Pancreas (tissue), 10 donors: ENCODE results near the gene GAS2L1. TPM values are rescaled to one million over a fixed set of nuclear protein-coding genes. Genes with fewer than 3 reads are reported as not detected.

Source experiments
- ATAC-seq, 4 donors: fragments of 200-7000 bp; cut with Tn5 transposase; one replicate each; pipeline versions ENCODE4 v1.8.0 to v1.9.1; 2020; ENCODE audit warnings: mild to moderate bottlenecking in 4 of 4, moderate library complexity in 4 of 4
- DNase-seq, 6 donors: peaks; one replicate each; pipeline ENCODE4 v3.0.0-alpha.2; 2020
- FAIRE-seq: peaks from 2 replicates; lab custom pipeline; 2012; peaks lifted over from hg19 to GRCh38; lab: Jason Lieb, UNC
- H3K27ac ChIP-seq, 4 donors: fragments of 200-600 bp; sonication (generic); 1 replicate in 3 of 4; 2 replicates in 1 of 4; pipeline versions ENCODE4 v1.5.0 to v1.8.0; 2020
- H3K27me3 ChIP-seq, 4 donors: fragments of 200-600 bp; one replicate each; pipeline ENCODE4 v1.8.0; 2021
- H3K36me3 ChIP-seq, 3 donors: fragments of 200-600 bp; sonication (generic) in 1 of 3; one replicate each; pipeline versions ENCODE4 v1.5.0 to v1.8.0; 2020 to 2021
- H3K4me1 ChIP-seq, 3 donors: fragments of 200-600 bp; one replicate each; pipeline ENCODE4 v1.8.0; 2021
- H3K4me3 ChIP-seq, 4 donors: fragments of 200-600 bp; sonication (generic) in 2 of 4; one replicate each; pipeline versions ENCODE4 v1.5.0 to v1.8.0; 2020 to 2021
- H3K9me3 ChIP-seq, 4 donors: fragments of 200-600 bp; one replicate each; pipeline ENCODE4 v1.8.0; 2021
- CTCF ChIP-seq, 4 donors: fragments of 200-600 bp; sonication (generic) in 3 of 4; IDR thresholded peaks; one replicate each; pipeline versions ENCODE4 v1.5.0 to v1.8.0; 2021; ENCODE audit warnings: antibody characterized with exemption in 4 of 4
- WGBS, 2 donors: extraction: QIAGEN DNeasy Blood & Tissue Kit; methylation state at CpG; one replicate each; pipeline ENCODE4 v1.1.7; 2013; 5-methylcytosine and 5-hydroxymethylcytosine counted together
- intact Hi-C, 3 donors: fragments of 100-400 bp; cut with DNase I; formaldehyde crosslinking; loops; one replicate each; pipeline versions ENCODE4 v1.11.1 to v1.14.2; 2022
- polyA plus RNA-seq, 2 donors: library from polyadenylated mRNA; stranded (reverse); fragments of 200-250 nt; gene quantifications; one replicate each; pipeline ENCODE4 v1.2.3, GENCODE V29; 2013
- total RNA-seq, 6 donors: library from RNA; stranded (reverse); fragmentation: NEBNext Ultra II Directional in 4 of 6; extraction: Animal tissue kit (Norgen Biotek cat#: 25700) in 4 of 6; gene quantifications; one replicate each; pipeline versions ENCODE4 v1.2.1 to v1.2.4, GENCODE V29; 2021 to 2023
- donor health status: healthy with polysubstance abuse.
- donor health status: DM: no; HTN: no; CAD: no; lungs with moderate emphysema.
- donor health status: DM: no; HTN: no; CAD: no.
- donor health status: control.
- donor health status: control.
- donor health status: Bipolar disorder and iron deficiency.
- donor health status: DM: yes; HTN: yes; CAD: no.
- donor health status: DM: no; HTN: no; CAD: no.
- donor health status: DM: no; HTN: no; CAD: no.
- donor health status: DM: yes; HTN: yes; CAD: no.

GAS2L1 gene
- total and polyA plus RNA-seq, 8 donors = 5.2 to 13.6 (median 8.7) TPM

GRCh38 chr22:29266564-29267461 lies 39.6 kb upstream of the GAS2L1 start:
- Histone ChIP-seq H3K27ac (peak overlapping the region; percentile 99 to 100 (median 100)), H3K9me3 (no peaks in the 10 kb centered on the region), H3K36me3 (no peaks in the 10 kb centered on the region), H3K27me3 (no peaks in the 10 kb centered on the region), H3K4me3 (peak overlapping the region; percentile 79 to 98 (median 93)), H3K4me1 (peaks cover 9 to 26% (median 18%) of the 10 kb centered on the region in 3 donors)
- FAIRE-seq = no peak
- intact Hi-C loops = no loop called here
- ATAC-seq = no peak
- 20 to 21% methylated on average over 13 of the region's 13 CpGs for WGBS, 2 donors
- TF ChIP-seq CTCF (IDR thresholded peaks at IDR 0.05) = no peak
- DNase-seq = peak in 1 of 6 donors; percentile 44

- DNase-seq (no peak), ATAC-seq (no peak), FAIRE-seq (no peak)
- intact Hi-C loops = no loop called here
- Histone ChIP-seq H3K4me3 (peak overlapping the region; percentile 79 to 98 (median 93)), H3K27ac (peak overlapping the region; percentile 99 to 100 (median 100)), H3K36me3 (no peaks in the 10 kb centered on the region), H3K9me3 (no peaks in the 10 kb centered on the region), H3K4me1 (peaks cover 16 to 33% (median 24%) of the 10 kb centered on the region in 3 donors), H3K27me3 (no peaks in the 10 kb centered on the region)
- TF ChIP-seq CTCF (IDR thresholded peaks at IDR 0.05) = no peak
- 0 to 1% methylated on average over 31 to 32 of the region's 32 CpGs for WGBS, 2 donors
Observed at GRCh38 chr22:29267462-29267857, 39.0 kb upstream of the GAS2L1 start.

- H3K4me1 ChIP-seq = peaks cover 21 to 37% (median 28%) of the 10 kb centered on the region in 3 donors
- intact Hi-C loops = no loop called here
- H3K9me3 ChIP-seq = no peaks in the 10 kb centered on the region
- peak within 1 kb of the TSS; percentile 79 to 98 (median 93) for H3K4me3 ChIP-seq
- TF ChIP-seq CTCF (IDR thresholded peaks at IDR 0.05) = no peak
- peaks cover 0 to 4% (median under 1%) of the 10 kb centered on the region in 3 donors for H3K36me3 ChIP-seq
- ATAC-seq (peak; percentile 84 to 92 (median 87)), DNase-seq (peak; percentile 96 to 99 (median 96)), FAIRE-seq (no peak)
- H3K27ac ChIP-seq = peak within 1 kb of the TSS; percentile 99 to 100 (median 100)
- WGBS, 2 donors = 0 to 1% methylated on average over 63 to 67 of the region's 67 CpGs
- no peaks in the 10 kb centered on the region for H3K27me3 ChIP-seq
Observed at GRCh38 chr22:29267858-29268510, 38.5 kb upstream of the GAS2L1 start, which contains the start of the genes EWSR1 and RHBDD3. TSS of gene EWSR1 (plus strand) at chr22:29268268. CDS start at chr22:29268337, 69 bp downstream. TSS of gene RHBDD3 (minus strand) at chr22:29267981. CDS start at chr22:29265626, 2,355 bp downstream.

GRCh38 chr22:29268511-29269229 lies 37.8 kb upstream of the GAS2L1 start:
- H3K27me3 ChIP-seq = no peaks in the 10 kb centered on the region
- peaks cover 0 to 11% (median 6%) of the 10 kb centered on the region in 3 donors for H3K36me3 ChIP-seq
- FAIRE-seq (no peak), ATAC-seq (peak; percentile 44 to 63 (median 54)), DNase-seq (peak; percentile 62 to 87 (median 75))
- TF ChIP-seq CTCF (IDR thresholded peaks at IDR 0.05) = no peak
- no peaks in the 10 kb centered on the region for H3K9me3 ChIP-seq
- peak overlapping the region; percentile 79 to 98 (median 93) for H3K4me3 ChIP-seq
- intact Hi-C loops = no loop called here
- WGBS, 2 donors = 0% methylated on average over 49 to 51 of the region's 51 CpGs
- peaks cover 22 to 41% (median 30%) of the 10 kb centered on the region in 3 donors for H3K4me1 ChIP-seq
- H3K27ac ChIP-seq = peak overlapping the region; percentile 99 to 100 (median 100)
